Ascending aorta (tissue), 2 donors: Measurements from ENCODE around the gene NETO1. TPM values are rescaled to one million over a fixed set of nuclear protein-coding genes. Genes with fewer than 3 reads are reported as not detected.

Experiments
- DNase-seq, 2 donors: peaks; one replicate each; pipeline ENCODE4 v3.0.0-alpha.2; 2019; ENCODE audit warnings: low spot score in 2 of 2
- H3K27ac ChIP-seq, 2 donors: fragments of 200-600 bp; sonication (generic); one replicate each; pipeline ENCODE4 v1.5.1; 2016 to 2017; ENCODE audit warnings: mild to moderate bottlenecking in 1 of 2
- H3K27me3 ChIP-seq: fragments of 200-600 bp; sonication (generic); one replicate; pipeline ENCODE4 v1.5.1; 2017
- H3K36me3 ChIP-seq, 2 donors: fragments of 200-600 bp; sonication (generic); one replicate each; pipeline ENCODE4 v1.5.1; 2016
- H3K4me1 ChIP-seq, 2 donors: fragments of 200-600 bp; sonication (generic); one replicate each; pipeline ENCODE4 v1.5.1; 2016 to 2017; ENCODE audit warnings: mild to moderate bottlenecking in 1 of 2
- H3K4me3 ChIP-seq, 2 donors: fragments of 200-600 bp; sonication (generic); one replicate each; pipeline ENCODE4 v1.5.1; 2016 to 2017; ENCODE audit warnings: mild to moderate bottlenecking in 1 of 2
- H3K9me3 ChIP-seq, 2 donors: fragments of 200-600 bp; sonication (generic); one replicate each; pipeline ENCODE4 v1.5.1; 2016
- CTCF ChIP-seq, 3 experiments: fragments of 200-600 bp in 2 of 3; fragments of 450-650 bp in 1 of 3; sonication (generic) in 2 of 3; IDR thresholded peaks; one replicate each; pipeline ENCODE4 v1.5.1; 2016 to 2019; ENCODE audit warnings: antibody characterized with exemption in 3 of 3, mild to moderate bottlenecking in 1 of 3, moderate library complexity in 1 of 3
- intact Hi-C: fragments of 100-400 bp; cut with DNase I; formaldehyde crosslinking; loops from one replicate; pipeline ENCODE4 v1.15.1; 2023
- total RNA-seq: library from RNA; depleted of rRNA; stranded (reverse); fragments of >200 nt; gene quantifications from one replicate; pipeline ENCODE4 v1.1.0, GENCODE V29; 2016

The NETO1 gene
- total RNA-seq, 1 donor from 2014 or later = not detected

- Histone ChIP-seq H3K4me3 (no peak overlapping the region), H3K27me3 (no peaks in the 10 kb centered on the region), H3K4me1 (no peaks in the 10 kb centered on the region), H3K9me3 (no peaks in the 10 kb centered on the region), H3K36me3 (no peaks in the 10 kb centered on the region), H3K27ac (no peak overlapping the region)
- intact Hi-C loops = no loop called here
- no peak for DNase-seq
- TF ChIP-seq CTCF (IDR thresholded peaks at IDR 0.05) = no peak
Measured at GRCh38 chr18:72830109-72830508, 37.7 kb downstream of the NETO1 start.

- no peaks in the 10 kb centered on the region for H3K4me1 ChIP-seq
- DNase-seq = no peak
- TF ChIP-seq CTCF (IDR thresholded peaks at IDR 0.05) = no peak
- intact Hi-C loops = no loop called here
- H3K9me3 ChIP-seq = no peaks in the 10 kb centered on the region
- no peaks in the 10 kb centered on the region for H3K27me3 ChIP-seq
- H3K4me3 ChIP-seq = no peak overlapping the region
- no peak overlapping the region for H3K27ac ChIP-seq
- no peaks in the 10 kb centered on the region for H3K36me3 ChIP-seq
Measured at GRCh38 chr18:72828601-72829000, 39.2 kb downstream of the NETO1 start.

GRCh38 chr18:72826736-72827135 lies 41.1 kb downstream of the NETO1 start:
- intact Hi-C loops = no loop called here
- H3K4me1 ChIP-seq = no peaks in the 10 kb centered on the region
- no peaks in the 10 kb centered on the region for H3K9me3 ChIP-seq
- no peak overlapping the region for H3K4me3 ChIP-seq
- no peak for TF ChIP-seq CTCF (IDR thresholded peaks at IDR 0.05)
- no peak for DNase-seq
- H3K27ac ChIP-seq = no peak overlapping the region
- no peaks in the 10 kb centered on the region for H3K27me3 ChIP-seq
- no peaks in the 10 kb centered on the region for H3K36me3 ChIP-seq

GRCh38 chr18:72823345-72823744 lies 44.4 kb downstream of the NETO1 start:
- no peak overlapping the region for H3K27ac ChIP-seq
- no peak overlapping the region for H3K4me3 ChIP-seq
- intact Hi-C loops = no loop called here
- DNase-seq = no peak
- H3K36me3 ChIP-seq = no peaks in the 10 kb centered on the region
- H3K9me3 ChIP-seq = no peaks in the 10 kb centered on the region
- H3K4me1 ChIP-seq = no peaks in the 10 kb centered on the region
- no peak for TF ChIP-seq CTCF (IDR thresholded peaks at IDR 0.05)
- no peaks in the 10 kb centered on the region for H3K27me3 ChIP-seq

GRCh38 chr18:72822202-72822601 lies 45.6 kb downstream of the NETO1 start:
- intact Hi-C loops = no loop called here
- H3K27me3 ChIP-seq = no peaks in the 10 kb centered on the region
- H3K4me3 ChIP-seq = no peak overlapping the region
- H3K4me1 ChIP-seq = no peaks in the 10 kb centered on the region
- no peaks in the 10 kb centered on the region for H3K36me3 ChIP-seq
- TF ChIP-seq CTCF (IDR thresholded peaks at IDR 0.05) = no peak
- no peak overlapping the region for H3K27ac ChIP-seq
- no peaks in the 10 kb centered on the region for H3K9me3 ChIP-seq
- no peak for DNase-seq

- TF ChIP-seq CTCF (IDR thresholded peaks at IDR 0.05) = no peak
- no peaks in the 10 kb centered on the region for H3K4me1 ChIP-seq
- no peak for DNase-seq
- intact Hi-C loops = no loop called here
- no peaks in the 10 kb centered on the region for H3K9me3 ChIP-seq
- H3K4me3 ChIP-seq = no peak overlapping the region
- no peaks in the 10 kb centered on the region for H3K27me3 ChIP-seq
- H3K27ac ChIP-seq = no peak overlapping the region
- H3K36me3 ChIP-seq = no peaks in the 10 kb centered on the region
Measured at GRCh38 chr18:72820571-72820970, 47.2 kb downstream of the NETO1 start.
